HepG2 (cell line): ENCODE measurements around the gene TF. TPM values are rescaled to one million over a fixed set of nuclear protein-coding genes. Genes with fewer than 3 reads are reported as not detected.

Source experiments
- ATAC-seq: fragments of 200-7000 bp; cut with Tn5 transposase; 3 replicates; pipeline ENCODE4 v1.9.1; 2020; ENCODE audit warnings: mild to moderate bottlenecking, moderate library complexity
- BruUV-seq: library from RNA; stranded (reverse); fragments of 400-500 nt; replicated peaks from 2 replicates; lab custom pipeline; 2021; lab: Mats Ljungman, UMichigan
- CTCF ChIA-PET: fragments of 300-600 bp; formaldehyde crosslinking; extraction: SDS; loops from one replicate; lab custom pipeline; 2021; ENCODE audit warnings: low total read pairs, inconsistent platforms, low intra/inter-chr PET ratio; lab: Yijun Ruan, JAX
- POLR2A ChIA-PET: fragments of 350-600 bp; sonication (Branson Sonifier 250); formaldehyde crosslinking; loops from one replicate; lab custom pipeline; 2020; ENCODE audit warnings: antibody characterized with exemption, inconsistent platforms; lab: Yijun Ruan, JAX
- DNase-seq: peaks from one replicate; pipeline ENCODE4 v3.0.0-alpha.2; 2015; ENCODE audit warnings: low spot score
- FAIRE-seq: peaks from 3 replicates; lab custom pipeline; 2011; peaks lifted over from hg19 to GRCh38; lab: Jason Lieb, UNC
- H2AFZ ChIP-seq: one replicate; pipeline ENCODE4 v1.6.1; 2011; ENCODE audit warnings: low read length, inconsistent platforms
- H3K27ac ChIP-seq: fragments of 300-600 bp; 3 replicates; pipeline ENCODE4 v1.8.0; 2011; ENCODE audit warnings: mixed run types, mild to moderate bottlenecking, mixed read lengths, low read length, inconsistent platforms; ENCODE audit not compliant: insufficient read depth; ENCODE audit errors: extremely low read length
- H3K27me3 ChIP-seq, 2 experiments: fragments of 200-600 bp in 1 of 2; 2 replicates in 1 of 2; 3 replicates in 1 of 2; pipeline versions ENCODE4 v1.6.0 to v1.8.0; 2011; ENCODE audit warnings: low read length in 2 of 2, mild to moderate bottlenecking in 2 of 2, moderate library complexity in 2 of 2, inconsistent platforms in 1 of 2; ENCODE audit not compliant: insufficient read depth in 2 of 2, control insufficient read depth in 1 of 2
- H3K36me3 ChIP-seq, 2 experiments: fragments of 200-600 bp in 1 of 2; replicated peaks in 1 of 2; 2 replicates in 1 of 2; 3 replicates in 1 of 2; pipeline versions ENCODE4 v1.5.1 to v1.8.0; 2011; ENCODE audit warnings: low read length in 2 of 2, inconsistent platforms in 1 of 2; ENCODE audit not compliant: insufficient read depth in 2 of 2, control insufficient read depth in 1 of 2
- H3K4me1 ChIP-seq: 2 replicates; pipeline ENCODE4 v1.5.1; 2012; ENCODE audit warnings: low read length, inconsistent platforms; ENCODE audit not compliant: insufficient read depth
- H3K4me2 ChIP-seq: 2 replicates; pipeline ENCODE4 v1.6.0; 2011; ENCODE audit warnings: low read depth, low read length, inconsistent platforms
- H3K4me3 ChIP-seq, 3 experiments: fragments of 200-600 bp in 1 of 3; sonication (generic), shearing (Covaris generic) in 1 of 3; replicated peaks in 1 of 3; 2 replicates each; pipeline ENCODE4 v1.5.1; 2011 to 2016; ENCODE audit warnings: low read length in 3 of 3, inconsistent platforms in 2 of 3, low read depth in 2 of 3, mild to moderate bottlenecking in 2 of 3, control low read depth in 1 of 3, mixed read lengths in 1 of 3; ENCODE audit not compliant: insufficient read depth in 1 of 3
- H3K79me2 ChIP-seq: one replicate; pipeline ENCODE4 v1.6.1; 2011; ENCODE audit warnings: low read length, inconsistent platforms; ENCODE audit not compliant: insufficient read depth
- H3K9ac ChIP-seq: 2 replicates; pipeline ENCODE4 v1.6.0; 2011; ENCODE audit warnings: mild to moderate bottlenecking, low read depth, low read length, inconsistent platforms; ENCODE audit not compliant: insufficient read depth
- H3K9me3 ChIP-seq: 2 replicates; pipeline ENCODE4 v1.5.1; 2012; ENCODE audit warnings: mild to moderate bottlenecking, low read length
- H4K20me1 ChIP-seq: 2 replicates; pipeline ENCODE4 v1.6.0; 2011; ENCODE audit warnings: inconsistent platforms, mild to moderate bottlenecking, low read length, moderate library complexity; ENCODE audit not compliant: insufficient read depth
- ADNP ChIP-seq: sonication (generic); formaldehyde crosslinking; IDR thresholded peaks from 2 replicates; pipeline ENCODE4 v1.4.0; 2020; ENCODE audit warnings: missing genetic modification reagents
- ARID2 ChIP-seq: sonication (generic); formaldehyde crosslinking; IDR thresholded peaks from 2 replicates; pipeline ENCODE4 v1.8.1; 2022; ENCODE audit warnings: mild to moderate bottlenecking, missing genetic modification reagents, borderline replicate concordance
- ATAD3A ChIP-seq: sonication (generic); formaldehyde crosslinking; IDR thresholded peaks from 2 replicates; pipeline ENCODE4 v1.4.0; 2020; ENCODE audit warnings: missing genetic modification reagents
- ATF7-NPFF ChIP-seq: sonication (generic); formaldehyde crosslinking; IDR thresholded peaks from 2 replicates; pipeline ENCODE4 v1.8.1; 2023; ENCODE audit warnings: mild to moderate bottlenecking, low read depth, missing genetic modification reagents, moderate library complexity
- ATM ChIP-seq: fragments of 450-650 bp; IDR thresholded peaks from 2 replicates; pipeline ENCODE4 v1.7.1; 2017; ENCODE audit warnings: mild to moderate bottlenecking, borderline replicate concordance
- ELF3 ChIP-seq: IDR thresholded peaks from 2 replicates; pipeline ENCODE4 v1.6.1; 2016; ENCODE audit warnings: missing genetic modification reagents, missing compliant biosample characterization
- GABPA ChIP-seq, 2 experiments: IDR thresholded peaks; 2 replicates each; pipeline ENCODE4 v1.6.1; 2011 to 2016; ENCODE audit warnings: low read depth in 2 of 2, low read length in 1 of 2, missing biosample characterization in 1 of 2, missing genetic modification characterization in 1 of 2
- KAT2B ChIP-seq: fragments of 150-350 bp; IDR thresholded peaks from 2 replicates; pipeline ENCODE4 v1.6.1; 2014; ENCODE audit warnings: low read depth, low read length, borderline replicate concordance
- MTF2 ChIP-seq: sonication (generic); formaldehyde crosslinking; IDR thresholded peaks from 2 replicates; pipeline ENCODE4 v1.5.0; 2020; ENCODE audit warnings: missing genetic modification reagents, borderline replicate concordance
- POLR2AphosphoS5 ChIP-seq: IDR thresholded peaks from 2 replicates; pipeline ENCODE4 v1.6.1; 2012; ENCODE audit warnings: low read depth, low read length
- POLR2G ChIP-seq: fragments of 200-400 bp; formaldehyde crosslinking; IDR thresholded peaks from 2 replicates; pipeline ENCODE4 v1.6.1; 2018; ENCODE audit warnings: mild to moderate bottlenecking, low read depth, low read length, moderate library complexity
- PRPF4 ChIP-seq: fragments of 200-400 bp; formaldehyde crosslinking; IDR thresholded peaks from 2 replicates; pipeline ENCODE4 v1.6.1; 2016; ENCODE audit warnings: low read length, low read depth; ENCODE audit not compliant: poor library complexity, severe bottlenecking
- RBAK ChIP-seq: sonication (generic); formaldehyde crosslinking; IDR thresholded peaks from 2 replicates; pipeline ENCODE4 v1.5.1; 2020; ENCODE audit warnings: mild to moderate bottlenecking, missing genetic modification reagents
- RBFOX2 ChIP-seq: fragments of 200-400 bp; formaldehyde crosslinking; IDR thresholded peaks from 2 replicates; pipeline ENCODE4 v1.6.1; 2017; ENCODE audit warnings: low read depth, mild to moderate bottlenecking, low read length
- TARDBP ChIP-seq: sonication (generic); formaldehyde crosslinking; IDR thresholded peaks from 2 replicates; pipeline ENCODE4 v1.8.0; 2022; ENCODE audit warnings: mild to moderate bottlenecking, missing genetic modification reagents
- THAP11 ChIP-seq: IDR thresholded peaks from 2 replicates; pipeline ENCODE4 v1.6.1; 2016; ENCODE audit warnings: missing biosample characterization, missing genetic modification reagents
- YEATS2 ChIP-seq: sonication (generic); formaldehyde crosslinking; IDR thresholded peaks from 2 replicates; pipeline ENCODE4 v1.4.0; 2020; ENCODE audit warnings: missing genetic modification reagents, borderline replicate concordance
- ZNF451 ChIP-seq: sonication (generic); formaldehyde crosslinking; IDR thresholded peaks from 2 replicates; pipeline ENCODE4 v1.5.0; 2020; ENCODE audit warnings: mild to moderate bottlenecking, missing genetic modification reagents
- ZNF737 ChIP-seq: sonication (generic); formaldehyde crosslinking; IDR thresholded peaks from 2 replicates; pipeline ENCODE4 v1.5.0; 2020; ENCODE audit warnings: missing genetic modification reagents, mild to moderate bottlenecking, borderline replicate concordance
- WGBS: methylation state at CpG from one replicate; pipeline ENCODE4 v1.1.6; 2017; ENCODE audit warnings: low lambda C conversion rate; 5-methylcytosine and 5-hydroxymethylcytosine counted together
- in situ Hi-C: cut with HindIII; loops from 2 replicates; pipeline ENCODE4 v1.10.0; 2017; ENCODE audit warnings: low pct_unique_long_range_greater_than_20kb; ENCODE audit not compliant: extremely low pct_ligation_motif_present
- intact Hi-C: fragments of 100-400 bp; cut with micrococcal nuclease; formaldehyde crosslinking; loops from one replicate; pipeline ENCODE4 v1.10.0; 2022; ENCODE audit not compliant: unreplicated experiment
- polyA plus RNA-seq, 8 experiments: library from polyadenylated mRNA; depleted of rRNA in 3 of 8; stranded (reverse) in 7 of 8; unstranded in 1 of 8; fragments of >200 nt; fragmentation: Illumina TruSeq in 4 of 8; extraction: Trizol in 4 of 8; gene quantifications; 2 replicates each; pipeline versions ENCODE4 v1.2.1 to v1.2.3, GENCODE V29; 2011 to 2016; ENCODE audit warnings: low read depth in 4 of 8, missing spikeins in 1 of 8, mixed read lengths in 1 of 8; ENCODE audit not compliant: insufficient read depth in 1 of 8
- total RNA-seq, 5 experiments: library from RNA; depleted of rRNA; stranded (reverse); fragments of >200 nt; fragmentation: Illumina TruSeq; extraction: Trizol; gene quantifications; 2 replicates each; pipeline ENCODE4 v1.2.3, GENCODE V29; 2016; ENCODE audit warnings: low read depth in 1 of 5
- TF ChIP-seq, protein P1 (sequence below): sonication (generic); formaldehyde crosslinking; IDR thresholded peaks from 2 replicates; pipeline ENCODE4 v1.4.0; 2020; ENCODE audit warnings: mild to moderate bottlenecking, missing genetic modification reagents
- TF ChIP-seq, protein P2 (sequence below): IDR thresholded peaks from 2 replicates; pipeline ENCODE4 v1.6.1; 2016

TF gene
- total and polyA plus RNA-seq, 2 of the 13 experiments (the other 11 are each of a cell fraction or from before 2014, with no cell fraction given) = 10,074 to 11,821 TPM

DNA sequence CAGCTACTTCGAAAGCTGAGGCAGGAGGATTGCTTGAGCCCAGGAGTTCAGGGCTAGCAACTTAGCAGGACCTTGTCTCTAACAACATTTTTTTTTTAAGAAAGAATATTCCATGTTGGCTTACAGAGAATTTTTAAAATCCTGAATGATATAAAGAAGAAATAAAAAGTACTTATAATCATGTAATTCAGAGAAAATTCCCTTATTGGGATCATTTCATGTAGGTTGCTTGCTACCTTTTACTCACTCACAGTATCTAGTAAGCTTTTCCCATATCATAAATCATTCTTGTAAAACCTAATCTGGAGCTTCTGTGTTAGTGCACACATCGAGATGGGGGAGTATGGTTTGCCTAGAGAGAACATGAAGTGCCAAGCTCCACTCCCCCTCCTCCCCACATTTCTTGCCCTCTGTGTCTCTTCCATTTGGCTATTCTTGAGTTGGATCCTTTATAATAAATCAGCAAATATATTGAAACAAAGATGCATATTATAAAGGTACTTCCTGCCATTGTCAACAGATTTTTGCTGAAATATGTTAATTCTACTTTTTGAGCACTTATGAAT lies 13.6 kb downstream of the TF start (continued):
- TF ChIP-seq, protein P1, sequence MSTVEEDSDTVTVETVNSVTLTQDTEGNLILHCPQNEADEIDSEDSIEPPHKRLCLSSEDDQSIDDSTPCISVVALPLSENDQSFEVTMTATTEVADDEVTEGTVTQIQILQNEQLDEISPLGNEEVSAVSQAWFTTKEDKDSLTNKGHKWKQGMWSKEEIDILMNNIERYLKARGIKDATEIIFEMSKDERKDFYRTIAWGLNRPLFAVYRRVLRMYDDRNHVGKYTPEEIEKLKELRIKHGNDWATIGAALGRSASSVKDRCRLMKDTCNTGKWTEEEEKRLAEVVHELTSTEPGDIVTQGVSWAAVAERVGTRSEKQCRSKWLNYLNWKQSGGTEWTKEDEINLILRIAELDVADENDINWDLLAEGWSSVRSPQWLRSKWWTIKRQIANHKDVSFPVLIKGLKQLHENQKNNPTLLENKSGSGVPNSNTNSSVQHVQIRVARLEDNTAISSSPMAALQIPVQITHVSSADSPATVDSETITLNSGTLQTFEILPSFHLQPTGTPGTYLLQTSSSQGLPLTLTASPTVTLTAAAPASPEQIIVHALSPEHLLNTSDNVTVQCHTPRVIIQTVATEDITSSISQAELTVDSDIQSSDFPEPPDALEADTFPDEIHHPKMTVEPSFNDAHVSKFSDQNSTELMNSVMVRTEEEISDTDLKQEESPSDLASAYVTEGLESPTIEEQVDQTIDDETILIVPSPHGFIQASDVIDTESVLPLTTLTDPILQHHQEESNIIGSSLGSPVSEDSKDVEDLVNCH (CRISPR knock-in tag) = no peak
- no peak for TF ChIP-seq PRPF4
- no peak for TF ChIP-seq ELF3 (CRISPR knock-in tag)
- no peak for TF ChIP-seq POLR2G
- TF ChIP-seq TARDBP (CRISPR knock-in tag) = no peak
- peak; percentile 26 for TF ChIP-seq POLR2AphosphoS5

DNA sequence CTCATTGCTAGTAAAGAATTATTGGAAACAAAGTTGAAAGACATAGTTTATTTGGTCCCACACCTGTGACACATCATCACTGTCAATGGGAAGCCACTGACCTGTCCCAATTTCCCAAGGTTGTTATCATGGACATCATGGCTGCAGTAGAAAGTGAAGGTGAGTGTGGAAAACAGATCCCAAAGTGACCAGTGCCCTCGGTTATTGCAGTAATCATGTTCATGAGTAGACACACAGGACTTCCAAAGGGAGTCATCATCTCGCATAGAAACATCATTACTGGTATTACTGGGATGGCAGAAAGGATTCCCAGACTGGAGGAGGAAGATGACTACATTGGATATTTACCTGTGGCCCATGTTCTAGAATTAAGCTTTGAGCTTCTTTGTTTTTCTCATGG lies 14.7 kb downstream of the TF start:
- Histone ChIP-seq H3K9me3 (no peaks in the 10 kb centered on the region), H2AFZ (no peak overlapping the region), H3K4me2 (no peak overlapping the region), H3K4me1 (peaks cover 43% of the 10 kb centered on the region), H4K20me1 (peaks cover 64% of the 10 kb centered on the region), H3K4me3 (no peak overlapping the region), H3K27me3 (no peaks in the 10 kb centered on the region), H3K9ac (no peak overlapping the region), H3K36me3 (peaks cover 49 to 91% of the 10 kb centered on the region in 2 experiments), H3K27ac (no peak overlapping the region), H3K79me2 (no peaks in the 10 kb centered on the region)
- 88% methylated on average over 2 of the region's 2 CpGs for WGBS
- CTCF ChIA-PET = no interaction called here
- intact Hi-C loops (no loop called here), in situ Hi-C loops (no loop called here)
- ATAC-seq (no peak), DNase-seq (no peak), FAIRE-seq (no peak)
- no TSS peak for BruUV-seq
- POLR2A ChIA-PET = interaction anchor here (1.1 kb wide), 1 partner anchor 15 kb away, joined by 3 read pairs; the partner anchor contains the start of gene TF
- TF ChIP-seq RBAK (CRISPR knock-in tag) (no peak), THAP11 (no peak), GABPA (IDR thresholded peaks at IDR 0.05; ENCODE audit: low read depth, low read length) (no peak), GABPA (CRISPR knock-in tag; IDR thresholded peaks at IDR 0.05; ENCODE audit: low read depth) (no peak), ATAD3A (no peak), POLR2G (0 out of 2 replicates have a peak, but pooled peaks have one; percentile 53), YEATS2 (CRISPR knock-in tag) (no peak), ADNP (CRISPR knock-in tag) (no peak), RBFOX2 (peak; percentile 79), MTF2 (CRISPR knock-in tag) (no peak), ZNF451 (no peak), ARID2 (CRISPR knock-in tag) (no peak), ZNF737 (CRISPR knock-in tag) (no peak), POLR2AphosphoS5 (peak; percentile 26), ATM (no peak), ATF7-NPFF (CRISPR knock-in tag) (0 out of 2 replicates have a peak, but pooled peaks have one; percentile 27), KAT2B (no peak)
- TF ChIP-seq, protein P2, sequence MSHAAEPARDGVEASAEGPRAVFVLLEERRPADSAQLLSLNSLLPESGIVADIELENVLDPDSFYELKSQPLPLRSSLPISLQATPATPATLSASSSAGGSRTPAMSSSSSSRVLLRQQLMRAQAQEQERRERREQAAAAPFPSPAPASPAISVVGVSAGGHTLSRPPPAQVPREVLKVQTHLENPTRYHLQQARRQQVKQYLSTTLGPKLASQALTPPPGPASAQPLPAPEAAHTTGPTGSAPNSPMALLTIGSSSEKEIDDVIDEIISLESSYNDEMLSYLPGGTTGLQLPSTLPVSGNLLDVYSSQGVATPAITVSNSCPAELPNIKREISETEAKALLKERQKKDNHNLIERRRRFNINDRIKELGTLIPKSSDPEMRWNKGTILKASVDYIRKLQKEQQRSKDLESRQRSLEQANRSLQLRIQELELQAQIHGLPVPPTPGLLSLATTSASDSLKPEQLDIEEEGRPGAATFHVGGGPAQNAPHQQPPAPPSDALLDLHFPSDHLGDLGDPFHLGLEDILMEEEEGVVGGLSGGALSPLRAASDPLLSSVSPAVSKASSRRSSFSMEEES (CRISPR knock-in tag) = no peak
